GM21381 (cell line): Measurements from ENCODE around the gene HDGFL3.
"Not testable (repeated sequence)": the region's sequence is repeated elsewhere in the genome, so short reads cannot be mapped to it uniquely, and the experiment has no call there.

Source experiments
- ATAC-seq: cut with Tn5 transposase; IDR thresholded peaks from one replicate; pipeline ENCODE4 v1.9.1; 2021; ENCODE audit warnings: mild to moderate bottlenecking, moderate library complexity; ENCODE audit not compliant: unreplicated experiment

Gene HDGFL3

DNA sequence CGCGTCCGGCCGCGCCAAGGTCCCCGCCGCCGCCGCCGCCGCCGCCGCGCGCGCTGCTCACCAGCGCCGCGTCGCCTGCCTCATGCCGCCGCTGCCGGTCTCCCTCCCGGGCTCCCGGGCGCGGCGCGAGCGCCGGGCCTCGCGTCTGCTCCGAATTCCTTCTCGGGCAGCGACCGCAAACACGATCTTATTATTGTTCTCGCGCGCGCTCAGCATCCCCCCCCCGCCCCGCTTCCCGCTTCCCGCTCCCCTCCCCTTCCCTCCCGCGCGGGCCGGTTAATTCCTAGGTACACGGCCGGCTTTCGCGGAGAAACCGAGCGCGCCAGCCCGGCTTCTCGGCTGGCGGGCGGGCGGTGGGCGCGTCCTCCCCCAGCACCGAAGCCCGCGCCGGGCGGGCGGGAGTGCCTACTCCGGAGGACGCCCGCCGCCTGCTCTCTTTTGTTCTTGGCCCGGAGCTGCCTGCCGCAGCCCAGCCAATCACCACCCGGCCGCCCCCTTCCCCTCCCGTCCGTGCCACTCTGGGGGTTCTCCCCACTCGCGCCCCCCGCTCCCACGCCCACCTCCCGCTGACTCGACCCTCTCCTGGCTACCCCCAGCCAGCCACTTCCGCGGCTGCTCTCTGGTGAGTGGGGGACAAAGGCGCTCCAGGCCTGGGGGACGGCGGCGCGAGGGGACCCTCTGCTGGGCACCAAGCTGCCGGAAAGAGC, at the start of gene HDGFL3:
Gene HDGFL3, minus strand, starts transcription at position 164 of the 707 bp plus-strand sequence. CDS start 409 bp downstream, outside the sequence.
- ATAC-seq: peak; percentile 37

DNA sequence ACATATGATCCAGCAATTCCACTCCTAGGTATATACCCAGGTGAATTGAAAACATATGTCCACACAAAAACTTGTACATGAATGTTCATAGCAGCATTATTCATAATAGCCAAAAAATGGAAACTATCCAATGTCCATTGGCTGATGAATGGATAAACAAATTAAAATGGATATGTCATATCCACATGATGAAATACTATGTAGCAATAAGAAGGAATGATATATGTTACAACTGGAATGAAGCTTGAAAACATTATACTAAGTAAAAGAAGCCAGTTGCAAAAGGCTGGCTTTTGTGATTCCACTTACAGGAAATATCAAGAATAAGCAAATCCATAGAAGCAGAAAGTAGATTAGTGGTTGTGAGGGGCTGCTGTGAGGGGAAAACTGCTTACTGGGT, 43.2 kb upstream of the HDGFL3 start:
- ATAC-seq: no peak

DNA sequence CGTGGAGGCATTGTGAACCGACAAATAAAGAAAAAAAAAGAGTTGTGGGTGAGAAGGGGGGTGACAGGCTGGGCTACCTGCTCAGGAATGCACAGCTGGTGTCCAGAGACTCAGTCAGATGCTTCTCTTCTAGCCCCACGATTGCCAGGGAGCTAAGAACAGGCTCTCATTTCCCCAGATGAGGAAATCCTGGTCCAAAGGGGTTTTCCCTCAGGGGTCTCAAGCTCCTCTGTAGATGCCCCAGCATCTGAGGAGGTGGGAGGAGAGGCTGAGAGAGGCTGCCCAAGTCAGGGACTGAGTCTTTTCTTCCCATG, 41.4 kb upstream of the HDGFL3 start:
- ATAC-seq: no peak

DNA sequence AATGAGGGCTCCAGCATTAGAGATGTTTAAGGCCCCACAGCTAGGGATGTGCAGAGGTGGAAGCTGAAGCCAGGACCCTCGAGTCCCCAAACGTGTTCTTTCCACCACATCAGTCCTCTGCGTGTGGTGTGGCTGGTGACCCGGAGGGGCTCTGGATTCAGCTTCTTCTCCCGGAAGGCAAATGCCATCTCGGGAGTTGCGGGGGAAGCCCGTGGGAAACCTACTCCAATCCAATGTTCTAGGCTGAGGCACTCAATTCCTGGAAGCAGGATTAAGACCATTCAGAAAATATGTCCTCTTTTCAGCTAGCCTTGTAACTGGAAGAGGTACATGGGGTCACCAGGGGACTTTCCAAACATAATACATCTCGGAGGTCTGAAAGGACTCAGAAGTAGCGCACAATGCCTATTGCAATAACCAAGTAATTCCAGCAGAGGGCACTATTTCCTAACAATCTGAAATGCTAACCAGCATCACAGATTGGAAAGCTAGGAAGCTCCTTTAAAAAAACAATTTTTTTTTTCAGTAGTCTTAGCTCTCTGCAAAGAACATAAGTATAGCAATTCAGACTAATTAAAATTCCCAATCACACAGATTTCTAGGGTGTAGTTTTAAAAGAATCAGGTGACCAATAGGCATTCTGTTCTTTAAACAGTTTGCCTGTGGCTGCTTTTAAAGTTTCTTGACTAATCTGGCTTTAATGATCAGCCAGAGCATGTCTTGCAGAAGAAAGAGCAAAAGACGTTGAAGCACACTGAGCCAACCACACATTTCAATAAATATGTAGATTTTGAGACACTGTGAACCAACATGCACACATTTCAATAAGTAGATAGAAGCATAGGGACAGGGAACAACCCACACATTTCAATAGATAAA, 40.8 kb upstream of the HDGFL3 start:
- no peak for ATAC-seq

DNA sequence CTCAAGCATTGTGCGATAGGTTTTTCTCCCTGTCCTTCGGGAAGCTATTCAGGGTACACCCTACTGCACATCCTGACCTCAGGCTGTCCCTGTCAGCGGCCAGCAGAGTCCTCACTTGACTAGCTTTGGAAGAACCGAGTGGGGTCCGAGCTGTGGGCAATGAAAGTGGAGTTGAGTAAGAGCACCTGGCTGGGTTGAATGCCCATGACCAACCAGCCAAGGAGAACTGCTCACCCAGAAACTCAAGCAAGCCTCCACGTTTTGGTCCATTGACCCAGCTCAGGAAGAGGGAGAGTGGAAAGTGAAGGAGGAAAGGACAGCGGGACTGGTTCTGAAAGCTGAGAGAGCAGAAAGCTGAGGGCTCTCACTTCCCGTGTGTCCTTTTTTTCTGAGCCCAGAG, 36.0 kb upstream of the HDGFL3 start:
- ATAC-seq: no peak

DNA sequence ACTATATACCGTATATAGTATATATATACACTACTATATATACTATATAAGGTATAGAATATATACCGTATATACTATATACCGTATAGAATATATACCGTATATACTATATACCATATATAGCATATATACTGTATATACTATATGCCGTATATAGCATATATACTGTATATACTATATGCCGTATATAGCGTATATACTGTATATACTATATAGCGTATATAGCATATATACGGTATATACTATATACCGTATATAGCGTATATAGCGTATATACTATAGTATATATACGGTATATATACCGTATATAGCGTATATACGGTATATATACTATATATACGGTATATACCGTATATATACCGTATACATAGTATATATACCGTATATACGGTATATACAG, 22.6 kb upstream of the HDGFL3 start:
- ATAC-seq: no peak

DNA sequence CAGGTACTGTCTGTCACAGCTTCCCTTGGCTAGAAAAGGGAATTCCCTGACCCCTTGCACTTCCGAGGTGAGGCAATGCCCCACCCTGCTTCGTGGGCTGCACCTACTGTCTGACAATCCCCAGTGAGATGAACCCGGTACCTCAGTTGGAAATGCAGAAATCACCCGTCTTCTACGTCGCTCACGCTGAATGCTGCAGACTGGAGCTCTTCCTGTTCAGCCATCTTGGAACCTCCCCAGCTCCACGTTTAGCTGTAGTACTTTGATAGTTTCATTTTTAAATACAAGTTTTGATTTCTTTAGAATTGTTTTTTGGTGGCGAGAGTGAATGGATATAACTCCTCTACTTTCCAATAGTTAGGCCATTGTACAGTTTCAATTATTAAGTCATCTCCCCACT, 17.8 kb upstream of the HDGFL3 start:
- ATAC-seq: no peak

DNA sequence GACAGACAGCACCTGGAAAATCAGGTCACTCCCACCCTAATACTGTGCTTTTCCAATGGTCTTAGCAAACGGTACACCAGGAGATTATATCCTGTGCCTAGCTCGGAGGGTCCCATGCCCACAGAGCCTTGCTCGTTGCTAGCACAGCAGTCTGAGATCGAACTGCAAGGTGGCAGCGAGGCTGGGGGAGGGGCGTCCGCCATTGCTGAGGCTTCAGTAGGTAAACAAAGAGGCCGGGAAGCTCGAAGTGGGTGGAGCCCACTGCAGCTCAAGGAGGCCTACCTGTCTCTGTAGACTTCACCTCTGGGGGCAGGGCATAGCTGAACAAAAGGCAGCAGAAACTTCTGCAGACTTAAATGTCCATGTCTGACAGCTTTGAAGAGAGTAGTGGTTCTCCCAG, 14.2 kb upstream of the HDGFL3 start:
- not testable (repeated sequence) for ATAC-seq

DNA sequence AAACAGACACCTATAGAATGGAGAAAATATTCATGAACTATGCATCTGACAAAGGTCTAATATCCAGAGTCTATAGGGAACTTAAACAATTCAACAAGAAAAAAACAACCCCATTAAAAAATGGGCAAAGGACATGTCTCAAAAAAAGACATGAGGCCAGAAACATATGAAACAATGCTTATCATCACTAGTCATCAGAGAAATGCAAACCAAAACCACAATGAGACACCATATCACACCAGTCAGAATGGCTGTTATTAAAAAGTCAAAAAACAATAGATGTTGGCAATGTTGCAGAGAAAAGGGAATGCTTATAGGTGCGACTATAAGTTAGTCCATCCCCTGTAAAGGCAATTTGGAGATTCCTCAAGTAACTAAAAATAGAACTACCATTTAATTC, 11.4 kb upstream of the HDGFL3 start:
- no peak for ATAC-seq

DNA sequence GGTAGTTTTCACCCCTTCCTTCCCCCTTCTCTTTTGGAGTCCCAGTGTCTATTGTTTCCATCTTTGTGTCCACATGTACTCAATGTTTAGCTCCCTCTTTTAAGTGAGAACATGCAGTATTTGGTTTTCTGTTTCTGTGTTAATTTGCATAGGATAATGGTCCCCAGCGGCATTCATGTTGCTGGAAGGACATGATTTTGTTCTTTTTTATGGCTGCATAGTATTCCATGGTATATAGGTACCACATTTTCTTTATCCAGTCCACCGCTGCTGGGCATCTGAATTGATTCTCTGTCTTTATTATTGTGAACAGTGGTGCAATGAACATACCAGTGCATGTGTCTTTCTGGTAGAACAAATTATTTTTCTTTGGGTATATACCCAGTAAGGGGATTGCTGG, 7.7 kb upstream of the HDGFL3 start:
- no peak for ATAC-seq

DNA sequence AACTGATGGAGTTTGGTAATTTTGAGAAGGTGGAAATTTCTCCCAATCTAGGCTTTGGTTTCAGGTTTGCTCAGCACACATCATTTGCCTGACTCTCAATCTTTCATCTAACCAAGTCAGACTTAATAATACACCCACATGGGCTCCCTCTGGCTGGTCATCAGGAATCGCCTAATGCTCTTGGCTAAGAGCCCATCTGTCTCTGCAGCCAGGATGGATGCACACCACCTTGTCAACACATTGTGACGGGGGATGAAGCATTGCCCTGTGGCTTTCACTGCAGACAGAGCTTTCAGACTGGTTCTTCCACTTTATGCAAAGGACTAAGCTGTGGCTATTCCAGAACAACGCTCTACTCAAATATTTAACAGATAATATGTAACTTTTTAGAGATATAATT, 3.0 kb upstream of the HDGFL3 start:
- no peak for ATAC-seq

DNA sequence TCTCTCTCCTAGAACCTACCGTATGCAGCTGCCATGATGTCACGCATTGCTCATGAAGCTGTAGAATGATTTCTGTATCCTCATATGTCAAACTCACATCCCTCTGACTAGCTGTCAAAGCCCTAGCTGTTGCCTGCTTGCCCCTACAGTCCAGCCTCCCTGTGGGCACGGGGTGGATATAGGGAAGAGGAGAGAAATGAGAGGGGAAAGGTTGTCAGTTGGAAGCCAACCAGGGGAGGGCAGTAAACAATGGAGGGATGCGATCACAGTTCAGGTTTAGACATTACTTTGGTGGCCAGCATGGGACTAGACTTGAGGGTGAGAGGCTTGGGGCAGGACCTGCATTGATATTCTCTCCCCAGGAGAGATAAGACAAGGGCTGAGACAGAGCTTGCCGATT, 1.7 kb upstream of the HDGFL3 start:
- no peak for ATAC-seq

DNA sequence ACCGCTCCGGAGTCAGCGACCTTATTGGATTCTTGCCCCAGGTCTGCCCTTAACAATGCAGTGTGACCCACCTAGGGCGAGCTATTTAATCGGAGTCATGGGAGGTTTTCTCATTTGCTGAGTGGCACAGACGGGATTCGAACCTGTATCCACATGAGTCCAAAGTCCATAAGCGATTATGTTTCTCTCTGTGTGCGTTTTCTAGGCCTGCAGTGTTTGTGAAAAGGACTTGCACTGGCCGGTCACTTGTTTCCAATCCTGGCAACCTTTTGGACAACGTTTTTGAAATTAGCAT, 691 bp upstream of the HDGFL3 start:
- ATAC-seq: no peak

DNA sequence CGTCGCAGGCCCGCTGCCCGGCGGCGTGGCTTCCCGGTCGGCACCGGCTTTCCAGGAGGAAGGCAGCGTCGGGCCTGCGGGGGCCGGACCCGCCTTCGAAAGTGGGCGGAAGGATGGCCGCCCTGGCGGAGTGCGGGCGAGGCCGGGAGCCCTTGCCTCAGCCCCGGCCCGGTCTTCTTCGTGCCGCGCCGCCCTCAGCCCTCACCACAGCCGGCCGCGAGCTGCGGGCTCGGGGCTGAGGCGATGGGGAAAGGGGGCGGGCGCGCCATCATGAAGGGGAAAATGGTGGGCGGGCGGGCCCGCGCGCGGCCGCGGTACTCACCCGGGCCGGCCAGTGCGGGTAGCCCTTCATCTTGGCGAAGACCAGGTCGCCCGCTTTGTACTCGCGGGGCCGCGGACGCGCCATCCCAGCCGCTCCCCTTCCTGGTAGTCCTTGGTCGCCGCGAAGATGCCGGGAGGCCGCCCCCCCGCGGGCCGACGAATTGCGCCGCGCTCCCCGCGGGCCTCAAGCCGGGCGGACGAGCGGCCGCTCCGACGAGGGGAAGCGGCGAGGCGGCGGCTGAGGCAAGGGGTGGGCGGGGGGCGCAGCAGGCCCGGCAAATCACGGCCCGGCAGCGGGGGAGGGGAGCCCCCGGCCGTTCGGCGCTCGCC, 489 bp downstream of the HDGFL3 start:
- ATAC-seq: peak; percentile 27

DNA sequence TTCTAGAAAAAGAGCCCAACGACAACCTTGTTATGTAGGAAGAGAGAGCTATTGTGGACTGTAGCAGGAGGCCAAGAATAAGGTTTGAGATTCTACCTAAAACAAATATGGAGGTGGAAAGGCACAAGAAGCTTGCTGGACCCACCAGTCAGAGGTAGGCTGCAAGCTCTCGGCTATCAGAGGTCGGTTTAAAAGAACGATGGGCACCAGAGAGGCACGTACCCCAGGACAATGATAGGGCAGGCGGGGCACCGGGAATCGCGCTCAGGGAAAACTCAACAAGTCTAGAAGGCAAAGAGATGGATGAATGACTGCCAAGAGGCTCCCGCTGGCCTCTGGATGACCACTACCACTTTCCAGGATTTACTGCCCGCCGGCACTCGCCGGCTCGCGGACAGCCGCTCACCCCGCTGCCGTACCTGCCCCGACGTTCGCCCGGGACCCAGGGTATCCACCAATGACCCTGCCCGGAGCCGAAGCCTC, 1.1 kb downstream of the HDGFL3 start:
- ATAC-seq: no peak

DNA sequence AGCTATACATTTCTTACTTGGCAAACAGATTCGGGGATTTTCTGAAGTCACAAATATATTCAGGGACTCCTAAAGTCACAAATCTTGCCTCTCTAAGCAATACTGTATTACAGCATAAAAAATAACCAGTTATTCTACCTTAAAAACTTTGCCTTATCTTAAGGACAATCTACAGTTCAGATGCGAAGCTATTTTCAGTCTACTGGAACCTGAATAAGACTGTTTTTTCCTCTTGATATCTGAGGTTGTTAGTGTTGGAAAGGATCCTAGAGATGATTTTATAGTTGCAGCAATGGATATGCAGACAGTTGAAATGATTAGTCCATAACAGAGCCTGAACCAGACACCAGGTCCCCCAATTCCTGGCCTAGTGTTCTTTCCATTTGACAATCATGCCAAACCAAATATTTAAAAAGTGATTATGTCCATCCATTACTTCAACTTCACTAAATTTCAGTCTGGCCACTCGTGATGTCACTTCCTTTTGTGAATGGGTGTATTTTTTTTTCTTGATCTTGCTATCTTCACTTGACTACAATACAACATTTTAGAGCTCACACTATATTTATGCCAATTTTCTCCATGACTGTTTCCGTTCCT, 1.8 kb downstream of the HDGFL3 start:
- no peak for ATAC-seq

DNA sequence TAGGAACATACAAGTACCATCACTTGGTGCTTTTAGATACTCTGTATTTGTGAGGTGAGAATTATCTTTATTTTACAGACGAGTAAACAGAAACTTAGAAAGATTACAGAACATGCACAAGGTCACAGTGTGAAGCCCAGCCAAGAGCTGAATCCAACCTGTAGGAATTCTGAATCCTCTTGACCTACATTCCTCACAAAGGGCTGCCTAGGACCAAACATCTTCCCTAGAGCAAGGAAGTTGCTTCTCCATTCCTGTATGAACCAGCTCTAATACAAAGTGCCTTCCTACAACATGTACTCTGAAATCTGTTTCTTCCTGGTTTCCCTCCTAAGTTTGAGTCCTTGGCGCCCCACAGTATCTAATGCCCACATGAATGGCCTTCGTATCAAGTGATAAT, 2.9 kb downstream of the HDGFL3 start:
- ATAC-seq: no peak

DNA sequence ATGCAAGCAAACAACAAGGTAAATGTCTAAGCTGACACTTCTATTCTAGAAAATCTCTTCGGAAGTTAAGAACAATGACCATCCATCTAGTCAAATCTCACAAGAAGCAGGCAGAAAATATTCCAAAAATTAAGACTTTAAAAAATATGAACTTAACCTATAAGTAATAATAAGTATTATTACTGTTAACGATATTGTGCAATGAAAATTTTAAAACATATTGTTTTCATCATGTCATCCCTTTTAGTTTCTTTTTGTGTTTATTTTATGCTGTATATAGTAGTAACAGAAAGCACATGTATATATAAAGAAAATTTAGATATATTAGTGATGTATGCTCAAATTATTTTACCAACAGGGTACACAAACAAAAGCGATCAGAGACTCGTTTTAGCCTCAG, 4.1 kb downstream of the HDGFL3 start:
- no peak for ATAC-seq

DNA sequence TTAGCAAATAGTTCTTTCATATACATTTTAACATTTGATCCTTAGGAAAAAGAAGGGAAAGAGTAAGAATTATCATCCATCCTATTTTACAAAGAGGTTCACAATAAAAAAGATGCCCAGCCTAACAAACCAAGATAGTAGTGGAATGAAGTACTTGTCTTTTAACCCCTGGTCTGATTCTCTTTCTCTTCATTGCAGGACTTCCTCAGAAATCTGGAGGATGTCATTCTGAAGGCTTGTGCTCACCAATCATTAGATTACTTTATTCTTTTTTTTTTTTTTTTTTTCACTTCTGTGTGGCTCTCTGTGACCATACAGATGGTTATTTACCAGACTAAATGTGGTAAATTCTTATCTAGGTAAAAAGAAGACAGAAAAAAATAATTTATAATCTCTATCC, 7.0 kb downstream of the HDGFL3 start:
- no peak for ATAC-seq

DNA sequence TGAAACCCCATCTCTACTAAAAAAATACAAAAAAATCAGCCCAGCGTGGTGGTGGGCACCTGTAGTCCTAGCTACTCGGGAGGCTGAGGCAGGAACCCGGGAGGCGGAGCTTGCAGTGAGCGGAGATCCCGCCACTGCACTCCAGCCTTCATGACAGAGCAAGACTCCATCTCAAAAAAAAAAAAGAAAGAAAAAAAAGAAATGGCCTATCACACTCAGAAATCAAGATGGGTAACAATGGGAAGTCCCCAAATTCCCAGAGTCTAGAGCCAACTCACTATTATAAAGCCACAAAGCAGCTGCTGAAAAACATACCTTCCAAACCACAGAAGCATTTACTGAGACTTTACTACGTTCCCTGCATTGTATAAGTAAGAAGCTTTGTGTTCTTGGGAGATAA, 7.5 kb downstream of the HDGFL3 start:
- no peak for ATAC-seq

DNA sequence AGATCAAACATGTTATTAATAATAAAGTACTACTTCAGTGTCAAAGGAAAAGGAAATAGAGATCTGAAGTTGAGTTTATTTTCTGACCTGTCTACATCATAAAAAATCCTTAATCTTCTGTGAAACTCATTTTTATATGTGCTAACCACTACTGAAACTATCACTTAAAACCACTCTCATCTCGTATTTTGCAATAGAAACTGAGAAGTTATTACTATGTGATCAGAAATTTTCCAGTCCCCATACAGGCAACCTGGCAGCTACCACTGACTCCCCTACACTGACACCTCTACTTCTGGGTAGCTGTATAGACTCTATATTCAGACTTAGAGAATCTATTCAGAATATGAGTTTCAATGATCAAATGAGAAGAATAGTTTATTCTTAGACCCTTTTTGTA, 8.3 kb downstream of the HDGFL3 start:
- peak; percentile 91 for ATAC-seq

DNA sequence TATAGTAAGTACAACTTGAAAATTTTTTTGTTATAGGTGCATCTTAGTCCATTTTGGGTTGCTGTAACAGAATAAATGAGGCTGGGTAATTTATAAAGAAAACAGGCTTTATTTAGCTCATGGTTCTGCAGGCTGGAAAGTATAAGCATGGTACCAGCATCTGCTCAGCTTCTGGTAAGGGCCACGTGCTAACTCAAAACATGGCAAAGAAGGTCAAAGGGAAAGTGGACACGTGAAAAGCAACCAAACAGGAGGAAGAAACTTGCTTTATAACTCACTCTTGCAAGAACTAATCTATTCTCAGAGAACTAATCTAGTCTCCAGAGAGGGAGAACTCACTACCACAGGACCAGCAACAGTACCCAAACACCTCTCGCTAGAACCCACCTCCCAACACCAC, 9.1 kb downstream of the HDGFL3 start:
- peak; percentile 21 for ATAC-seq
